Measurements from ENCODE around the gene NACC1. TPM values are rescaled to one million over a fixed set of nuclear protein-coding genes. Genes with fewer than 3 reads are reported as not detected.

Gene NACC1
- total RNA-seq, 4 donors from 2014 or later, result 12.0 to 44.7 (median 23.0) TPM

GRCh38 chr19:13118424-13119193 is 545 bp downstream of the NACC1 start:
- TF ChIP-seq, protein P1, sequence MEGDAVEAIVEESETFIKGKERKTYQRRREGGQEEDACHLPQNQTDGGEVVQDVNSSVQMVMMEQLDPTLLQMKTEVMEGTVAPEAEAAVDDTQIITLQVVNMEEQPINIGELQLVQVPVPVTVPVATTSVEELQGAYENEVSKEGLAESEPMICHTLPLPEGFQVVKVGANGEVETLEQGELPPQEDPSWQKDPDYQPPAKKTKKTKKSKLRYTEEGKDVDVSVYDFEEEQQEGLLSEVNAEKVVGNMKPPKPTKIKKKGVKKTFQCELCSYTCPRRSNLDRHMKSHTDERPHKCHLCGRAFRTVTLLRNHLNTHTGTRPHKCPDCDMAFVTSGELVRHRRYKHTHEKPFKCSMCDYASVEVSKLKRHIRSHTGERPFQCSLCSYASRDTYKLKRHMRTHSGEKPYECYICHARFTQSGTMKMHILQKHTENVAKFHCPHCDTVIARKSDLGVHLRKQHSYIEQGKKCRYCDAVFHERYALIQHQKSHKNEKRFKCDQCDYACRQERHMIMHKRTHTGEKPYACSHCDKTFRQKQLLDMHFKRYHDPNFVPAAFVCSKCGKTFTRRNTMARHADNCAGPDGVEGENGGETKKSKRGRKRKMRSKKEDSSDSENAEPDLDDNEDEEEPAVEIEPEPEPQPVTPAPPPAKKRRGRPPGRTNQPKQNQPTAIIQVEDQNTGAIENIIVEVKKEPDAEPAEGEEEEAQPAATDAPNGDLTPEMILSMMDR (IDR thresholded peaks at IDR 0.05), result no peak
- DNase-seq (ENCODE audit: low spot score) (no peak), ATAC-seq (ENCODE audit: low FRiP score) (peak; percentile 41)

- no peak for ATAC-seq (ENCODE audit: low FRiP score)
- TF ChIP-seq, protein P1 (IDR thresholded peaks at IDR 0.05), result no peak
- no peak for DNase-seq (ENCODE audit: low spot score)
These were observed 1.6 kb downstream of the NACC1 start for GRCh38 chr19:13119627-13120026.

GRCh38 chr19:13120031-13120430 is 2.0 kb downstream of the NACC1 start:
- ATAC-seq (ENCODE audit: low FRiP score) (no peak), DNase-seq (ENCODE audit: low spot score) (no peak)
- TF ChIP-seq, protein P1 (IDR thresholded peaks at IDR 0.05), result no peak

- DNase-seq (ENCODE audit: low spot score) (no peak), ATAC-seq (ENCODE audit: low FRiP score) (no peak)
- TF ChIP-seq, protein P1 (IDR thresholded peaks at IDR 0.05), result no peak
These were observed 2.8 kb downstream of the NACC1 start for GRCh38 chr19:13120817-13121216.

DNA sequence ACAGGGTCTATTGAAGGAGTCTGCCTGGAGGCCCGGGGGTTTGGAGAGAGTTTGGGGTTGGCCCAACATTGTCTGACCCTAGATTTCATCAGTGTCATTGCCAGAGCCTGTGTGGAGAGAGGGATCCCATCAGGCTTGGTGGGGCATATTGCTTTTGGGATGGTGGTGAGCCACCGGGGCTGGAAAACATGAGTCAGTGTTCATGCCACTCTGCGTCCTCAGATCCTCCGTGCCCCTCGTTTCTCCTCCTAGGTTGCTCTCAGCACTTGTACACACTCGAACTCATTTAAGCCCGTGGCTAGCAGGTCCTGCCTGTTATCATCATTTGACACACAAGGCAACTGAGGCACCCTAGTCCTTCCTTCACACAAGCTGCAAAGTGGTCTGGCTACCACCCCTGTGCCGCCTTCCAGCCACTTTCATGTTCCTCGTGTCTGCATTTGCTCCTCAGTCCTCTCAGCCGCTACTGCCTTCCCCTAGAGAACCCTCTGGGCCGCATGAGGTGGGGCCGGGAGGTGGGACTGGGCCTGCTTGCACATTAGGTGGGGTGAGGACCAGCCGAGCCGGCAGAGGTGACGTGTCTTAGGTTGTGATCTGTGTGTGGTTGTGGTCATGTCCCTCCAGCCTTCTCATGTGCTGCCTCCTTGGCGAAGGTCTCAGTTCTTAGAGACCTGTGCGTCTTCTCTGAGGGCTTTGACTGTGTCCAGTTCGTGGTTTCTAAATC is 3.6 kb downstream of the NACC1 start:
- DNase-seq (ENCODE audit: low spot score), result no peak
- no peak for ATAC-seq (ENCODE audit: low FRiP score)
- TF ChIP-seq, protein P1 (IDR thresholded peaks at IDR 0.05), result no peak

DNA sequence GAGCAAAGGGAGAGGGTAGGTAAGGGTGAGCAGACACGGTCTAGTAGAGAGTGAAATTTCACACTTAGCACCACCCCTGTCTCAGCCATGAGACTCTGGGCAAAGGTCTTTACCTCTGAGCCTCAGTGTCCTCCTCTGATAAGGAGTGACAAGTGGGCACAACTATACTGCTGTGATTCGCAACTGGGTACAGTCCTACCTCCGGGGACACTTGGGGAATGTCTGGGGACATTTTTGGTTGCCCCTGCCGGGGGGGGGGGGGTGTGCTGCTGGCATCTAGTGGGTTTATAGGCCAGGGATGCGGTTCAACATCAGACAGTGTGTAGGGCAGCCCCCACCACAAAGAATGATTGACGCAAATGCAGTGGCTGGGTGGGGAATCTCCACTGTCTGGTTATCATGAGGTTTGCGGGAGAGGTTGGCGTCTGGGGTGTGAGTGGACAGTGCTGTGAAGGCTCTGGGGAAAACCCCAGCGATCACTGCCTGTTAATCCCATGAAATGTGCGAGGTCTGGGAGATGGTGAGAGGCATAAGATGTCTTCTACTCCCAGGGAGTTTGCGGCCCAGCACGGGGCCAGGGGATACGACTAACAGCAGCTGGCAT is 4.3 kb downstream of the NACC1 start:
- DNase-seq (ENCODE audit: low spot score) (no peak), ATAC-seq (ENCODE audit: low FRiP score) (no peak)
- TF ChIP-seq, protein P1 (IDR thresholded peaks at IDR 0.05), result no peak

Measured in omental fat pad (tissue), 4 donors.